Osteoblast (primary cell): ENCODE measurements around the gene MCRIP2. TPM values are rescaled to one million over a fixed set of nuclear protein-coding genes. Genes with fewer than 3 reads are reported as not detected.

Experiments used
- DNase-seq: peaks from one replicate; pipeline ENCODE4 v3.0.0; 2011; ENCODE audit warnings: low spot score, mixed read lengths; ENCODE audit not compliant: insufficient read length; ENCODE audit errors: missing footprints
- H2AFZ ChIP-seq: 2 replicates; pipeline ENCODE4 v1.6.0; 2011; ENCODE audit warnings: mild to moderate bottlenecking, low read length
- H3K27ac ChIP-seq: 2 replicates; pipeline ENCODE4 v1.5.1; 2011; ENCODE audit warnings: mild to moderate bottlenecking, low read depth, low read length, moderate library complexity
- H3K27me3 ChIP-seq: 2 replicates; pipeline ENCODE4 v1.6.0; 2012; ENCODE audit warnings: mild to moderate bottlenecking, control low read depth, inconsistent platforms, low read length, moderate library complexity; ENCODE audit not compliant: insufficient read depth
- H3K36me3 ChIP-seq: 2 replicates; pipeline ENCODE4 v1.5.1; 2011; ENCODE audit warnings: mild to moderate bottlenecking, low read length, control low read depth, moderate library complexity; ENCODE audit not compliant: insufficient read depth
- H3K4me1 ChIP-seq: 2 replicates; pipeline ENCODE4 v1.5.1; 2011; ENCODE audit warnings: mild to moderate bottlenecking, low read length, control low read depth, moderate library complexity; ENCODE audit not compliant: insufficient read depth
- H3K4me2 ChIP-seq: 2 replicates; pipeline ENCODE4 v1.6.0; 2011; ENCODE audit warnings: mild to moderate bottlenecking, low read length; ENCODE audit not compliant: insufficient read depth
- H3K4me3 ChIP-seq: fragments of 200-600 bp; sonication (generic); 3 replicates; pipeline ENCODE4 v1.5.1; 2012; ENCODE audit warnings: mild to moderate bottlenecking, low read length, inconsistent platforms; ENCODE audit not compliant: insufficient read depth
- H3K79me2 ChIP-seq: 2 replicates; pipeline ENCODE4 v1.6.0; 2012; ENCODE audit warnings: mild to moderate bottlenecking, low read length, control low read depth, inconsistent platforms; ENCODE audit not compliant: insufficient read depth
- H3K9me3 ChIP-seq: 2 replicates; pipeline ENCODE4 v1.5.1; 2011; ENCODE audit warnings: low read depth, low read length, control low read depth
- H4K20me1 ChIP-seq: 2 replicates; pipeline ENCODE4 v1.6.0; 2012; ENCODE audit warnings: mild to moderate bottlenecking, low read length, control low read depth; ENCODE audit not compliant: insufficient read depth
- total RNA-seq: library from RNA; depleted of rRNA; stranded (reverse); fragments of >200 nt; gene quantifications from 2 replicates; pipeline ENCODE4 v1.2.3, GENCODE V29; 2012
- TF ChIP-seq, protein P1 (sequence below): IDR thresholded peaks from 2 replicates; pipeline ENCODE4 v1.5.1; 2011; ENCODE audit warnings: mild to moderate bottlenecking, low read depth, low read length, moderate library complexity; ENCODE audit errors: extremely low read depth

MCRIP2 gene
- total RNA-seq, 1 donor = 20.3 TPM

DNA sequence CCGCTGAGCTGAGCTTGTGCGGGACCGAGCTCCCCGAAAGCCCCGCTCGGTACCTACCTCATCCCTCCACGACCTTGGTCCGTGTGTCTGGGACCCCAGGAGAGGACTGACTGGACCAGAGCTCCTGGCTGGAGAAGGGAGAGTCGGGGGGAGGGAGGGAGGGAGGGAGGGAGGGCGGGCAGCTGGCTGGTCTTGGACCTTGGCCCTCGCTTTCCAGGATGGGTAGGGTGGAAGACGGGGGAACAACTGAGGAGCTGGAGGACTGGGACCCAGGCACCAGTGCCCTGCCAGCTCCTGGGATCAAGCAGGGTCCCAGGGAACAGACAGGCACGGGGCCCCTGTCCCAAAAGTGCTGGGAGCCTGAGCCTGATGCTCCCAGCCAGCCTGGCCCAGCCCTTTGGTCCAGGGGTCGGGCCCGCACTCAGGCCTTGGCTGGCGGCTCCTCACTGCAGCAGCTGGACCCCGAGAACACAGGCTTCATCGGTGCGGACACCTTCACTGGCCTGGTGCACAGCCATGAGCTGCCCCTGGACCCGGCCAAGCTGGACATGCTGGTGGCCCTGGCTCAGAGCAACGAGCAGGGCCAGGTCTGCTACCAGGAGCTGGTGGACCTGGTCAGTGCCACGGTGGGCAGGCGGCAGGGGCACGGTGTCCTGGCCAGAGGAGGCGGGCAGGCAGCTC is 34.4 kb downstream of the MCRIP2 start:
- Histone ChIP-seq H3K4me1 (peaks cover 5% of the 10 kb centered on the region), H4K20me1 (peaks cover 33% of the 10 kb centered on the region), H3K36me3 (peaks cover 26% of the 10 kb centered on the region), H3K9me3 (no peaks in the 10 kb centered on the region), H3K79me2 (peaks cover 5% of the 10 kb centered on the region), H3K4me2 (peak overlapping the region; percentile 64), H3K27me3 (no peaks in the 10 kb centered on the region), H3K4me3 (peak overlapping the region; percentile 66), H2AFZ (no peak overlapping the region), H3K27ac (no peak overlapping the region)
- DNase-seq = peak; percentile 92
- TF ChIP-seq, protein P1, sequence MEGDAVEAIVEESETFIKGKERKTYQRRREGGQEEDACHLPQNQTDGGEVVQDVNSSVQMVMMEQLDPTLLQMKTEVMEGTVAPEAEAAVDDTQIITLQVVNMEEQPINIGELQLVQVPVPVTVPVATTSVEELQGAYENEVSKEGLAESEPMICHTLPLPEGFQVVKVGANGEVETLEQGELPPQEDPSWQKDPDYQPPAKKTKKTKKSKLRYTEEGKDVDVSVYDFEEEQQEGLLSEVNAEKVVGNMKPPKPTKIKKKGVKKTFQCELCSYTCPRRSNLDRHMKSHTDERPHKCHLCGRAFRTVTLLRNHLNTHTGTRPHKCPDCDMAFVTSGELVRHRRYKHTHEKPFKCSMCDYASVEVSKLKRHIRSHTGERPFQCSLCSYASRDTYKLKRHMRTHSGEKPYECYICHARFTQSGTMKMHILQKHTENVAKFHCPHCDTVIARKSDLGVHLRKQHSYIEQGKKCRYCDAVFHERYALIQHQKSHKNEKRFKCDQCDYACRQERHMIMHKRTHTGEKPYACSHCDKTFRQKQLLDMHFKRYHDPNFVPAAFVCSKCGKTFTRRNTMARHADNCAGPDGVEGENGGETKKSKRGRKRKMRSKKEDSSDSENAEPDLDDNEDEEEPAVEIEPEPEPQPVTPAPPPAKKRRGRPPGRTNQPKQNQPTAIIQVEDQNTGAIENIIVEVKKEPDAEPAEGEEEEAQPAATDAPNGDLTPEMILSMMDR = no peak

DNA sequence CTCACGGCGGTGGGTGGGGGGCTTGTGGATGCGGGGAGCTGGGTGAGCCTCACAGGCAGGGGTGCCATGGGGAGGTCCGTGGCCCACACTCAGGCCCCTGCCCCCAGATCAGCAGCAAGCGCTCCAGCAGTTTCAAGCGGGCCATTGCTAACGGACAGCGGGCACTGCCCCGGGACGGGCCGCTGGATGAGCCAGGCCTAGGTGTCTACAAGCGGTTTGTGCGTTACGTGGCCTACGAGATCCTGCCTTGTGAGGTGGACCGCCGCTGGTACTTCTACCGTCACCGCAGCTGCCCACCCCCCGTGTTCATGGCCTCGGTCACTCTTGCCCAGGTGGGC is 34.9 kb downstream of the MCRIP2 start:
- TF ChIP-seq, protein P1 = no peak
- DNase-seq = no peak
- H3K4me3 ChIP-seq = no peak overlapping the region
- H3K4me2 ChIP-seq = no peak overlapping the region
- H4K20me1 ChIP-seq = peaks cover 37% of the 10 kb centered on the region
- peaks cover 8% of the 10 kb centered on the region for H3K79me2 ChIP-seq
- H3K4me1 ChIP-seq = peaks cover 10% of the 10 kb centered on the region
- H3K9me3 ChIP-seq = no peaks in the 10 kb centered on the region
- H2AFZ ChIP-seq = no peak overlapping the region
- H3K27me3 ChIP-seq = no peaks in the 10 kb centered on the region
- no peak overlapping the region for H3K27ac ChIP-seq
- peaks cover 24% of the 10 kb centered on the region for H3K36me3 ChIP-seq

DNA sequence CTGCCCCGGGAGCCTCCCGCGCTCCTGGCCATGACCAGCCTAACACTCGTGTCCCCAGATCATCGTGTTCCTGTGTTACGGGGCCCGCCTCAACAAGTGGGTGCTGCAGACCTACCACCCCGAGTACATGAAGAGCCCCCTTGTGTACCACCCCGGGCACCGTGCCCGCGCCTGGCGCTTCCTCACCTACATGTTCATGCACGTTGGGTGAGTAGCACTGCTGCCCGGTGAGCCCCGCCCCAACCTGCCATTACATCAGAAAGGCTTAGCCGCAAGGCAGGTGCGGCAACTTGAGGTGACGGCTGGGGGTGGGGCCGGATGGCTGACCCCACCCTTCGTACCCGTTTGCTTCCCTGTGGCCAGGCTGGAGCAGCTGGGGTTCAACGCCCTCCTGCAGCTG is 35.3 kb downstream of the MCRIP2 start:
- Histone ChIP-seq H3K4me2 (no peak overlapping the region), H3K27ac (no peak overlapping the region)

More for the DNA sequence above, 35.3 kb downstream of the MCRIP2 start:
- no peak overlapping the region for H2AFZ ChIP-seq
- no peaks in the 10 kb centered on the region for H3K27me3 ChIP-seq
- peaks cover 40% of the 10 kb centered on the region for H4K20me1 ChIP-seq
- H3K9me3 ChIP-seq = no peaks in the 10 kb centered on the region
- H3K79me2 ChIP-seq = peaks cover 12% of the 10 kb centered on the region
- no peak overlapping the region for H3K4me3 ChIP-seq
- H3K36me3 ChIP-seq = peaks cover 27% of the 10 kb centered on the region
- TF ChIP-seq, protein P1 = no peak
- no peak for DNase-seq
- H3K4me1 ChIP-seq = peaks cover 14% of the 10 kb centered on the region
